UCSD-AML1 (cell line): Measurements from ENCODE around the gene GAB2.

ENCODE experiments used
- DNase-seq: peaks from one replicate; lab custom pipeline; 2025; ENCODE audit not compliant: unreplicated experiment; lab: John Stamatoyannopoulos, UW

Gene GAB2

GRCh38 chr11:78427615-78428265, 10.1 kb upstream of the GAB2 start:
- DNase-seq, result no peak

DNA sequence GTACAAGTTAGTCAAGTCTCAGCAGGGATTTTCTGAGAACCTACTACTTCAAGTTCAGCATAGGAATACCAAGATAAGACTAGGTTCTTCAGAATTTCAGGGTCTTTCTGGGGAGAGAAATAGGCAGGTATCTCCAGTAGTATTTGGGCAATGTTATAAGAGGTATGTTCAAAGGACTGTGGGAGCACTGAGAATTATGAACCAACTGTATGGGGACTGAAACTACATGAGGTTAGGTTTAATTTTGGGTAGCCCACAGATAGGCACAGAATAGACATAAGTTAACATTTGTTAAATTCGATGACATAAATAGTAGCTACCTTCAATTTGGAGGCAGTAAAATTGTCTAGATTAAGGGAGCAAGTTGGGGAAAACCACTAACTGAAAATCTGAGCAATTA, 9.2 kb upstream of the GAB2 start:
- DNase-seq, result no peak

GRCh38 chr11:78425399-78426070, 7.9 kb upstream of the GAB2 start:
- no peak for DNase-seq

- no peak for DNase-seq
These were observed 7.0 kb upstream of the GAB2 start for GRCh38 chr11:78424334-78425270.

DNA sequence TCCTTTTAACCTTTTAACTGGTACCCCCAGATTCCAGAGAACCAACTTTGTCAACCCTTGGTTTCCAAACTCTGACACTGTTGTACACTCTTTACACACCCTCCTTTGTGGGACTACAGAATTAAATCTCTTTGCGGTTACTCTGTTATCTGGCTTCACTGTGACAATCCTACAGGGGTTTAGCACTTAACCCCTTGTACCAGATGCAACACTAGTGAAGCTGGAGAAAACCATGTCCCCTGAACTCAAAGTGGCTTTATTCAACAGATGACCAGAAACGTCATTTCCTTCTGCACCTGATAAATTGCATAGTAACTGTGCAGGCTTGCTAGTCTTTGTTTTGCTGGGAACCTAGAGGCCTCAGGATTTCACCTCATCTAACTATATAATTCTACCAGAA, 5.6 kb upstream of the GAB2 start:
- no peak for DNase-seq

DNA sequence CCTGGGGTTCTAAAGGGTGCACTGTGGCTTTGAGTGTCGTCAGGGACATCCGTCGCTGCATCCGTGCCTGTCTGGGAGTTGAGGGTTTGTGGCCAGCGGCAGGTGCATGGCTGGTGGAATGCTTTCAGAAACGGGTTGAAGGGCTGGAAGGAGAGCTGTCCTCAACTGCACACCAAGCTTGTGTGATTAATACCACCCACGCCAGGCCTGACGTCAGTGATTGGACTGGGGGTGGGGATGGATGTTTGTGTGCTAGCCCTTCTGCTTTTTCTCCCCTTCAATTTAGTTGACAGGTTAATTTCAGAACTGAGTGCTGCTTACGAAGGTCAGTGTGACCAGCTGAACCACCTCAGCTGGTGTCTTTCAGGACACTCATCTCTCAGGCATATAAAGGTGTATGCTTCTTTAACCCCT, 3.2 kb upstream of the GAB2 start:
- no peak for DNase-seq

GRCh38 chr11:78420255-78420764, 2.7 kb upstream of the GAB2 start:
- peak; percentile 31 for DNase-seq

DNA sequence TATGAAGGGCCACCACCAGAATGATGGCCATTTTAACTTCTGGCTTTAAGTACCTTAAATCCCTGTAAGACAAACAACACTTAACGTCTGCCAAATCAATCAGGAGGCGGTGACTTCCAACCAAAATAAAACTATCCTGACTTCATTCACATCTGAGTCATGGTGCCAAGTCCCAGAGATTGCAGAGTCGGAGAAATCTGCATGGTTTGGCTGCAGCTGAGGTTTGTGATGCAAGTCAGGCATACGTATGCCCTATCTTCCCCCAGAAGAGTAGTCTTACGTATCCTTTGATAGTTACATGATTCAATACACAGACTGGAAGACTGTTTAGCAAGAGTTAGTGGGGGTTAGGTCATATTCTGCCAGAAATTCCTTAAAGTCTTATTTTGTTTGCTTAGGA, 1.7 kb upstream of the GAB2 start:
- DNase-seq, result no peak

DNA sequence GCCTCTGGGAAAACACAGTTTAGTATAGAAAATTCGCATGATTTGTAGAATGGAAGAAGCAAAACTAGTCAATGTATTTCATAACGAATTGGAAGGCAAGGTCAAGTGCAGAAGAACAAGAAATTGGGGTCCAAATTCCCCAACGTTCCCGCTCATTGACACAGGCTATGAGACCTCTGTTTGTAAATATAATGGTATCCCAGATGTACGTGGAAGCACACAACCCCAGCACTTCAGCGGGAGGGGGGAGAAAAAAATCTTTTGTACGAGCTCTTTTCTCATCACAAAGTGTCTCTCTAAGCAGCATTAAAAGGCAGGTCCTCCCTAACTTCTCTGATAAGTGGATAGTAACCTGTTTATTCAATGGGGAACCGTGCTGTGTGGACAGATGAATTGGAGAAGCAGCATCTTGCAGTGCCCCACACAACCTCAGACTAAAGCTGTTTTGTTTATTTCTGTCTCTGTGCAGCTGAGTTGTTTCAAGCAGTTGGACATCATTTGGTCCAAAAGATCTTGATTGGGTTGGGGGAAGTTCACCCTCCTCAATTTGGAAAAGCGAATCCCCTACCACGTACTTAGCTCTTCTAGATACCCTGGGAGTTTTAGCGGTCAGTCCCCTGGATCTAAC, 1.1 kb upstream of the GAB2 start:
- no peak for DNase-seq

DNA sequence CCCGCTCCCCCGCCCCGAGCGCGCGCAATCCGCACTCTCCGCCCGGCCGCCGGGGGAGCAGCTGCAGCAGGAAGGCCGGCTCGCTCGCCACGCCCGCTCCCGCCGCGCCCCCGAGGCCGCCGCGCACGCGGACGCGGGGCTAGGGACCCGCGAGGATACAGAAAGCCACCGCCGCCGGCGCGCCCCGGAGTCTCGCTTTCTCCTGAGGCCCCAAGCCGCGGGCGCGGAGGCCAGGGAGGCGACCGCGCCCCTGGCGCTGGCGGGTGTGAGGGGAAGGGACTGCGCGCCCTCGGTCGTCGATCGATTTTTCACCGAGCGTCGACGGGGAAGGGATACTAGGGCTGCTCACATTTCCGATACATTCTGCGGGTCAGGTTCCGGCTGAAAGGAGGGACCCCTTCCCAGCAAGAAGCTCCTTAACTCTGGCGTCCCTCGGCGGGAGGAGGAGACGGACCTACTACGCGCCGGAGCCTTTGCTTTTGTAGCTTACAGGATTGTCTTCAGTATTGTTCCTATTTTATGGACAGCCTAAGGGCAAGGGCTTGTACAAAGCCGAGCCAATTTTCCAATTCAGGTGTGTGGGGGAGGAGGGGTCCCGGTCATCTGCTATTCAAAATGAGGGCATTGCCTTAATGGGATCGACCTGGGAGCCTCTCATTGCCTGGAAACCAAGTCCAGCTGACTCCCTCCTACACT, 416 bp upstream of the GAB2 start:
- DNase-seq, result peak; percentile 85

GRCh38 chr11:78416285-78417174, 1.1 kb downstream of the GAB2 start:
- DNase-seq, result peak; percentile 85

DNA sequence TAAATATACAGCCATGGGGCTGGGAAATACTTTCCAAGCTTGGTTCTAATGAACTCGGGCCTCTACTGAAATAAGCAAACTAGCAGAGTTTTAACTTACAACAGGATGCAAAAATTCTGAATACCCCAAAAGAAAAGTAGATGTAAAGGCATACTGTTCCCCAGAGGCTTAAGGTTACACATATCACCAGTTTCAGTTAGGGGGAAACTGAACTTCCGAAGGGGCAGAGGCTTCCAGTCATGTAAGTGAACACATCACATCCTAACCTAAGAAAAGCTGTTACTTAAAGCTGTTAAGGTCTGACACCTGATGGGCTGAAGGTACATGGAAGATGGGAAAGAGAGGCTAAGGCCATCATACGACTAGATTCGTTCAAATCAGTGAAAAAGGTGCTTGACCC, 2.3 kb downstream of the GAB2 start:
- DNase-seq, result no peak

DNA sequence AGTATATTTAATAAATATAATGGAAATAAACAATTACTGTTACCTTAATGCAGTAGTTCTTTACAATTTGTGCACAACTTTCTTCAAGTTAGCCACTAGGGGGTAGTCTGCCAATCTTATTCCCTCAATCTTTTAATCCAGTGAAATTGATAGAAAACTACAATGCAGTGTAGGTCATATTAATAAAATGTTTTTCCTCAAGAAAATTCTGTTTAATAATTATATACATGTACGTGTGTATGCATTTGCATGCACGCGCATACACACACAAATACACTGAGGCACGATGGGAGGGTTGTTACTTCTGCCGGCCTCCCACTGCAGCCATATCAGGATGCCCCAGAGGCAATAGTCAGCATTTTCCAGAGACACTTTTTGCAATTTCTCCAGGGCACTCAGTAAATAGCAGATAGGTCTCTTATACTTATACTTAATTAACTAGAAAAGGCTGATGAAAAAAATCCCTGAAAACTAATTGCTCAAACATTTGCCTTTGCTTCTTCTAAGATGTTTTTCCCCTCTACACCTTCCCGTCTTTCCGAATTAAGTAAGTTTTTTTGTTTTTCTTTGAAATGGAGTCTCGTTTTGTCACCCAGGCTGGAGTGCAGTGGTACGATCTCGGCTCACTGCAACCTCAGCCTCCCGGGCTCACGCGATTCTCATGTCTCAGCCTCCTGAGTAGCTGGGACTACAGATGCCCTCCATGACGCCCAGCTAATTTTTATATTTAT, 3.1 kb downstream of the GAB2 start:
- DNase-seq, result no peak

GRCh38 chr11:78408619-78409018, 9.0 kb downstream of the GAB2 start:
- no peak for DNase-seq

DNA sequence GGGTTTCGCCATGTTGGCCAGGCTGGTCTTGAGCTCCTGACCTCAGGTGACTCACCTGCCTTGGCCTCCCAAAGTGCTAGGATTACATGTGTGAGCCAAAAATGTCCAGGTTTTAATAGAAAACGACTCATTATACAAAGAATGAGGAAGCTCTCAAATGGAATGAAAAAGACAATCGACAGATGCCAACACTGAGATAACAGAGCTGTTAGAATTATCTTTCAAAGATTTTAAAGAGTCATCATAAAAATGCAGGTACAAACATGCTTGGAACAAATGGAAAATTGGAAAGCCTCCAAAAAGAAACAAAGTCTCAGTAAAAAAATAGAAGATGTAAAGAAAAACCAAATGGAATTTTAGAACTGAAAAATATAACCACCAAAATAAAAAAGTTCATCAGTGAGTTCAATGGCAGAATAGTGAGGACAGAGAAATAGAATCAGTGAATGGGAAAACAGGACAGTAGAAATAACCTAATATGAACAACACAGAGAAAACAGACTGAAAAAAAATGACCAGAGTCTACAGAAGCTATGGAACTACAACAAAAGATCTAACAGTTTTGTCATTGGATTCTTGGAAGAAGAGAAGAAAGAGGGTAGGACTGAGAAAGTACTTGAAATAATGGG, 10.9 kb downstream of the GAB2 start:
- no peak for DNase-seq

DNA sequence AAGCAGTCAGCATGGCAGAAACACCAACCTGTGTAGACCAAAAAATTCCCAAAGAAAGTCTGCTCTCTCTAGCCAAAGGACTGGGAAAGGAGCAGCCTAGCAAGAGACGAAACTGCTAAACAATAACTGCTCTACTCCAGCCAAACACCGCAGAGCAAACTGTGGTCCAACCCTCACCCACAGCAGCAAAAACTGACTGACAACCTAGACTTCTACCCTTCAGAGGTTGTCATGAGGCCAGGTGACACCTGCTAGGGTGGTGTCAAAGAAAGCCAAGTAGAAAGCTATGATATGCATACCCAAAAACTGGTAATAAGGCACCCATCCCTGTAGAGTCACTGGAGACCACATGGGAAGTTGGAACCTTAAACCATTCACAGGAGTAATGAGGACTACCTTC, 11.8 kb downstream of the GAB2 start:
- no peak for DNase-seq

DNA sequence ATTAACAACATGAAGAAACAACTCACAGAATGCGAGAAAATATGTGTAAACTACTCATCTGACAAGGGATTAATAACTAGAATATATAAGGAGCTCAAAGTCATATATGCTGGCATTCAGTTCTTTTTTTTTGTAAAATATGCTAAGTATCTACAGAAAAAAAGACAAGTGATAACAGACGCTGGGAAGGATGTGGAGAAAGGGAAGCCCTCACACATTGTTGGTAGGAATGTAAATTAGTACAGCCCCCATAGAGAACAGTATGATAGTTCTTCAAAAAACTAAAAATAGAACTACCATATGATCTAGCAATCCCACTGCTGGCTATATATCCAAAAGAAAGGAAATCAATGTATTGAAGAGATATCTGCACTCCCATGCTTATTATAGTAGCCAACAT, 13.8 kb downstream of the GAB2 start:
- DNase-seq, result no peak

DNA sequence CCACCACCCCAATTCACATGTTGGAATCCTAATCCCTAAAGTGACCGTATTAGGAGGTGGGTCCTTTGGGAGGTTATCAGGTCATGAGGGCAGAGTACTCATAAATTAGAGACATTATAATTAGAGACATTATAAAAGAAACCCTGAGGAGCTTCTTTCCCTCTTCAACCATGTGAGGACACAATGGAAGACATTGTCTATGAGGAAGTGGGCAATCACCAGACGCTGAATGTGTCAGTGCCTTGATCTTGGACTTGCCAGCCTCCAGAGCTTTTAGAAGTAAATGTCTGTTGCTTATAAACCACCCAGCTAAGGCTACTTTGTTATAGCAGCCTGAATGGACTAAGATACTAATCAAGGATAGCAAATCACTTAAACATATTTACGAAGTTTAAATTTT, 14.8 kb downstream of the GAB2 start:
- DNase-seq, result no peak

DNA sequence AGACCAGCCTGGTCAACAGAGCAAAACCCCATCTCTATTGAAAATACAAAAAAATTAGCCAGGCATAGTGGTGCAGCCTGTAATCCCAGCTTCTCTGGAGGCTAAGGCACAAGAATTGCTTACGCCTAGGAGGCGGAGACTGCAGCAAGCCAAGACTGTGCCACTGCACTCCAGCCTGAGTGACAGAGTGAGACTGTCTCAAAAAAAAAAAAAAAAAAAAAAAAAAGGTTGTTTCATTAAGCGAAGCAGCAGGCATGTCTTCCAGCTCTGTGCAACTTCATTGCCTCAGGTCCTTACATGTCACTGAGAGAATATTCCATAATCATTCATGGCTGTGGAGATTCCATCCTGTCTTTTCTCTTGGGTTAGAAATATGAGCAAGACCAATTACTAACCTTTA, 16.9 kb downstream of the GAB2 start:
- DNase-seq, result no peak
